KMS-11 (cell line): ENCODE data around the gene PRCP.

Experiments
- H2AFZ ChIP-seq: fragments of 200-600 bp; sonication (generic); 2 replicates; pipeline ENCODE4 v1.6.1; 2016; ENCODE audit warnings: antibody characterized with exemption, mixed run types, low read depth
- H3K27ac ChIP-seq: fragments of 200-600 bp; sonication (generic); 2 replicates; pipeline ENCODE4 v1.6.1; 2016; ENCODE audit warnings: mild to moderate bottlenecking, mixed run types
- H3K27me3 ChIP-seq: fragments of 200-600 bp; sonication (generic); 2 replicates; pipeline ENCODE4 v1.6.1; 2017; ENCODE audit warnings: mild to moderate bottlenecking, low read depth, mixed run types, moderate library complexity; ENCODE audit not compliant: insufficient read depth
- H3K36me3 ChIP-seq: fragments of 200-600 bp; sonication (generic); 2 replicates; pipeline ENCODE4 v1.6.1; 2017; ENCODE audit warnings: mild to moderate bottlenecking, mixed run types; ENCODE audit not compliant: insufficient read depth
- H3K4me1 ChIP-seq: fragments of 200-600 bp; sonication (generic); 2 replicates; pipeline ENCODE4 v1.6.1; 2016; ENCODE audit warnings: mild to moderate bottlenecking, low read depth, mixed run types; ENCODE audit not compliant: poor library complexity, severe bottlenecking
- H3K4me2 ChIP-seq: fragments of 200-600 bp; sonication (generic); 2 replicates; pipeline ENCODE4 v1.7.0; 2016; ENCODE audit warnings: mild to moderate bottlenecking, mixed run types
- H3K4me3 ChIP-seq: fragments of 200-600 bp; sonication (generic); IDR thresholded peaks from 2 replicates; pipeline ENCODE4 v1.6.1; 2017; ENCODE audit warnings: low read depth, low read length, mixed read lengths; ENCODE audit not compliant: insufficient read depth
- H3K79me2 ChIP-seq: fragments of 200-600 bp; sonication (generic); 2 replicates; pipeline ENCODE4 v1.6.1; 2016; ENCODE audit warnings: low read depth, mixed run types; ENCODE audit not compliant: insufficient read depth
- H3K9ac ChIP-seq: fragments of 200-600 bp; sonication (generic); 2 replicates; pipeline ENCODE4 v1.6.1; 2016; ENCODE audit warnings: mild to moderate bottlenecking, mixed run types
- H4K20me1 ChIP-seq: fragments of 200-600 bp; sonication (generic); 2 replicates; pipeline ENCODE4 v1.6.1; 2016; ENCODE audit warnings: mild to moderate bottlenecking, mixed run types; ENCODE audit not compliant: insufficient read depth
- TF ChIP-seq, protein P1 (sequence below): fragments of 200-600 bp; sonication (generic); conservative IDR thresholded peaks from 2 replicates; pipeline ENCODE4 v1.6.1; 2017; ENCODE audit warnings: low read depth, mild to moderate bottlenecking, antibody characterized with exemption, low read length, moderate library complexity, mixed read lengths

Gene PRCP

DNA sequence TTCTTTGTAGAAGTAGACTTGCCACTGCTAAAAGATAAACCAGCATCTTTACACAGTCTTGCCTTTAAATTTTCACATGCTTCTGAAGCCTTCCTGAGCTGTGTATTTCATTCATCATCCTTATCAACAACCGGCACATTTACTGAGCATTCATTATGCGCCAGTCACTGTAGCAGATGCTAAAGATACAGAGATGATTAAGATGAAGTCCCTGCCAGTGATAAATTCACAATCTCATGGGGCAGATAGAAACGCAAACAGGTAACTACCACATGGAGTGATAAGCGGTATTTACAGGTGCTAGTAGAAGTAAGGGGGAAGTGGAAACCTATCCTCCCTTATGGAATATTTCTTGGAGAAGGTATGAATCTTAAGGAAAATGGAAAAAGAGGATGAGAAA lies 67.2 kb downstream of the PRCP start:
- H3K4me3 ChIP-seq, result no peak overlapping the region
- H3K79me2 ChIP-seq, result no peaks in the 10 kb centered on the region
- no peak overlapping the region for H3K27ac ChIP-seq
- TF ChIP-seq, protein P1, sequence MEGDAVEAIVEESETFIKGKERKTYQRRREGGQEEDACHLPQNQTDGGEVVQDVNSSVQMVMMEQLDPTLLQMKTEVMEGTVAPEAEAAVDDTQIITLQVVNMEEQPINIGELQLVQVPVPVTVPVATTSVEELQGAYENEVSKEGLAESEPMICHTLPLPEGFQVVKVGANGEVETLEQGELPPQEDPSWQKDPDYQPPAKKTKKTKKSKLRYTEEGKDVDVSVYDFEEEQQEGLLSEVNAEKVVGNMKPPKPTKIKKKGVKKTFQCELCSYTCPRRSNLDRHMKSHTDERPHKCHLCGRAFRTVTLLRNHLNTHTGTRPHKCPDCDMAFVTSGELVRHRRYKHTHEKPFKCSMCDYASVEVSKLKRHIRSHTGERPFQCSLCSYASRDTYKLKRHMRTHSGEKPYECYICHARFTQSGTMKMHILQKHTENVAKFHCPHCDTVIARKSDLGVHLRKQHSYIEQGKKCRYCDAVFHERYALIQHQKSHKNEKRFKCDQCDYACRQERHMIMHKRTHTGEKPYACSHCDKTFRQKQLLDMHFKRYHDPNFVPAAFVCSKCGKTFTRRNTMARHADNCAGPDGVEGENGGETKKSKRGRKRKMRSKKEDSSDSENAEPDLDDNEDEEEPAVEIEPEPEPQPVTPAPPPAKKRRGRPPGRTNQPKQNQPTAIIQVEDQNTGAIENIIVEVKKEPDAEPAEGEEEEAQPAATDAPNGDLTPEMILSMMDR, result no peak
- H4K20me1 ChIP-seq, result no peaks in the 10 kb centered on the region
- H3K27me3 ChIP-seq, result no peaks in the 10 kb centered on the region; the same call in 1 of the 2 replicates
- H3K36me3 ChIP-seq, result no peaks in the 10 kb centered on the region
- H3K4me2 ChIP-seq, result no peak overlapping the region
- no peak overlapping the region for H3K9ac ChIP-seq
- H2AFZ ChIP-seq, result no peak overlapping the region
- H3K4me1 ChIP-seq, result no peaks in the 10 kb centered on the region

DNA sequence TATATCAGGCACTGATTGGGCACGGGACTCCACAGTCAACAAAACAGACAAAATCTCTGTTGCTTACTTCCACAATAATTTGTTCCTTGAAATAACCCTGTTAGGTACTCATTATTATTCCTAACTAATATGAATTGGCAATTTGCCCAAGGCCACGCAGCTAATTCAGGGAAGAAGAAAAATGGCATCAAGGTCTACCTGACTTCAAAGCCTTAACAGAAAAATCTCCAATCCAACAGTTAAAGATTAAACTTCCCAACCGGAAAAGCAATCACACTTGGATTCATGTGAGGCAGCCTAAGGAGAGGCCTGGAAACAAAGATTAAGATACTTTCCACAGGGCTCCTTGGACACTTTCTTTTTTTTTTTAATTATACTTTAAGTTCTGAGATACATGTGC lies 68.9 kb downstream of the PRCP start:
- Histone ChIP-seq H3K4me2 (no peak overlapping the region), H3K27me3 (no peaks in the 10 kb centered on the region), H3K36me3 (no peaks in the 10 kb centered on the region), H3K4me1 (no peaks in the 10 kb centered on the region), H2AFZ (no peak overlapping the region), H3K27ac (no peak overlapping the region), H3K9ac (no peak overlapping the region), H4K20me1 (no peaks in the 10 kb centered on the region), H3K79me2 (no peaks in the 10 kb centered on the region), H3K4me3 (no peak overlapping the region)
- TF ChIP-seq, protein P1, result no peak

DNA sequence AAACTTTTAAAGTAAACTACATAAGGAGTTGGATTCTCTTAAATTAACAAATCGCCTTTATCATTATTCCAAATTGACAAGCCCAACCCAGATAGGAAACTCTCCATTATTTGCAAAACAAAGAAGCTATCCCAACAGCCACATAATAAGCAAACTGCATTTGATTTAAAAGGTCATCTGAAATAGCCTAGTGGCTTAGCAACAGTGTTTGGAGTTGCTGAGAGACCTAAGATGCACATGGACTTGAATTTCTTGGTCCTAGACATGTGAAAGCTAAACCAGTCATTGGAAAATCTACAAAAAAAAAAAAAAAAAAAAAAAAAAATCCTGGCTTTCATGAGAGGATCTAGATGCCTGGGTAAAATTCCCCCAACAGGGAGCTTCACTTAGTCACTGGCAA lies 69.5 kb downstream of the PRCP start:
- H3K79me2 ChIP-seq, result no peaks in the 10 kb centered on the region
- no peak overlapping the region for H2AFZ ChIP-seq
- no peak overlapping the region for H3K9ac ChIP-seq
- no peaks in the 10 kb centered on the region for H3K4me1 ChIP-seq
- H3K36me3 ChIP-seq, result no peaks in the 10 kb centered on the region
- no peak overlapping the region for H3K27ac ChIP-seq
- H4K20me1 ChIP-seq, result no peaks in the 10 kb centered on the region
- no peak overlapping the region for H3K4me3 ChIP-seq
- TF ChIP-seq, protein P1, result no peak
- H3K4me2 ChIP-seq, result no peak overlapping the region
- no peaks in the 10 kb centered on the region for H3K27me3 ChIP-seq

DNA sequence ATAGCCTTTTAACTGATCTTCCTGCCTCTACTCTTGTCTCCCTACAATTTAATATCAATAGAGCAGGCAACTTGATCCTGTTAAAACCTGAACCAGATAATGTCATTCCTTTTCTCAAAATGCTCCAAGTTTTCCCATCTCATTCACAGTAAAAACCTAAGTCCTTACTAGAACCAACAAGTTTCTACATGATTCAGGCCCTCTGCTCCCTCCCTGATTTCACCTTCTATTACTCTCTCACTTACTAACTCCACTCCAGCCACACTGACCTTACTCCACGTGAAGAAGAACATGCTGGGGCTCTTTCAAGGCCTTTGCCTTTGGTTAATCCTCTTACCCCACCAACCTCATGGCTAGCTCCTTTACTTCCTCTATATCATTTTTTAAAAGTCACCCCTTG lies 71.1 kb downstream of the PRCP start:
- Histone ChIP-seq H4K20me1 (no peaks in the 10 kb centered on the region), H2AFZ (no peak overlapping the region), H3K4me2 (no peak overlapping the region), H3K9ac (no peak overlapping the region), H3K4me1 (no peaks in the 10 kb centered on the region), H3K27me3 (no peaks in the 10 kb centered on the region), H3K79me2 (no peaks in the 10 kb centered on the region), H3K4me3 (no peak overlapping the region), H3K36me3 (no peaks in the 10 kb centered on the region), H3K27ac (no peak overlapping the region)
- TF ChIP-seq, protein P1, result no peak

DNA sequence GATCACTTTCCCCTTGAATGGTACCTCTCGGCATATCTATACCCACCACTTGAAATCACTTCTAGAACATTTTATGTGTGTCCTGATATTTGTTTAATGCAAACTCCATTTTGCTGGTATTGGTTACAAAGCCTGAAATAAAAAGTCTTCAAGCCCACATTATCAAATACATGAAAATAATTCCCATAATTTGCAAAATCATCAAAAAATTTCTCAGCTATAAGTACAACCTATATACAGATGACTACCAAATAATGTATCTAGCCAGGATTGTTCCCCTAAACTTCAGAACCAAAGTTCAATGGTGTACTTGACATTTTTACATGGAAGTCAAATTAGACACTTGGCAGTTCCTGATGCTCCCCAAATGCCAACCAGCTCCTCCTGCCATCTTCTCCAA lies 71.8 kb downstream of the PRCP start:
- H3K4me2 ChIP-seq, result no peak overlapping the region
- H3K27ac ChIP-seq, result no peak overlapping the region
- no peaks in the 10 kb centered on the region for H3K36me3 ChIP-seq
- H4K20me1 ChIP-seq, result no peaks in the 10 kb centered on the region
- H3K79me2 ChIP-seq, result no peaks in the 10 kb centered on the region
- no peak overlapping the region for H3K9ac ChIP-seq
- no peaks in the 10 kb centered on the region for H3K27me3 ChIP-seq
- no peaks in the 10 kb centered on the region for H3K4me1 ChIP-seq
- no peak overlapping the region for H2AFZ ChIP-seq
- H3K4me3 ChIP-seq, result no peak overlapping the region
- TF ChIP-seq, protein P1, result no peak
